Breast epithelium (tissue), 3 donors: ENCODE measurements around the gene MTA1.

Experiments used
- CTCF ChIP-seq, 3 donors: fragments of 450-650 bp; IDR thresholded peaks; one replicate each; pipeline ENCODE4 v1.5.1; 2016 to 2017; ENCODE audit warnings: antibody characterized with exemption in 3 of 3, mild to moderate bottlenecking in 3 of 3, moderate library complexity in 3 of 3
- POLR2A ChIP-seq: fragments of 450-650 bp; IDR thresholded peaks from one replicate; pipeline ENCODE4 v1.6.1; 2016; ENCODE audit warnings: antibody characterized with exemption, mild to moderate bottlenecking, moderate library complexity
- POLR2AphosphoS5 ChIP-seq, 3 donors: sonication (generic); formaldehyde crosslinking; IDR thresholded peaks; one replicate each; pipeline ENCODE4 v1.6.1; 2017; ENCODE audit warnings: antibody characterized with exemption in 3 of 3

GRCh38 chr14:105432657-105433056 is 13.0 kb downstream of the MTA1 start:
- TF ChIP-seq CTCF (IDR thresholded peaks at IDR 0.05): no peak
- TF ChIP-seq POLR2A: no peak
- TF ChIP-seq POLR2AphosphoS5 (IDR thresholded peaks at IDR 0.05): no peak
